Activated CD4-positive, alpha-beta T cell treated with anti-CD3 and anti-CD28 coated beads, Interleukin-2, amount 50 U/mL, for 48 hours (primary cell): ENCODE data around the gene ZCCHC24.

Experiments
- DNase-seq, 2 experiments: peaks; one replicate each; pipeline ENCODE4 v3.0.0-alpha.2; 2020

ZCCHC24 gene

DNA sequence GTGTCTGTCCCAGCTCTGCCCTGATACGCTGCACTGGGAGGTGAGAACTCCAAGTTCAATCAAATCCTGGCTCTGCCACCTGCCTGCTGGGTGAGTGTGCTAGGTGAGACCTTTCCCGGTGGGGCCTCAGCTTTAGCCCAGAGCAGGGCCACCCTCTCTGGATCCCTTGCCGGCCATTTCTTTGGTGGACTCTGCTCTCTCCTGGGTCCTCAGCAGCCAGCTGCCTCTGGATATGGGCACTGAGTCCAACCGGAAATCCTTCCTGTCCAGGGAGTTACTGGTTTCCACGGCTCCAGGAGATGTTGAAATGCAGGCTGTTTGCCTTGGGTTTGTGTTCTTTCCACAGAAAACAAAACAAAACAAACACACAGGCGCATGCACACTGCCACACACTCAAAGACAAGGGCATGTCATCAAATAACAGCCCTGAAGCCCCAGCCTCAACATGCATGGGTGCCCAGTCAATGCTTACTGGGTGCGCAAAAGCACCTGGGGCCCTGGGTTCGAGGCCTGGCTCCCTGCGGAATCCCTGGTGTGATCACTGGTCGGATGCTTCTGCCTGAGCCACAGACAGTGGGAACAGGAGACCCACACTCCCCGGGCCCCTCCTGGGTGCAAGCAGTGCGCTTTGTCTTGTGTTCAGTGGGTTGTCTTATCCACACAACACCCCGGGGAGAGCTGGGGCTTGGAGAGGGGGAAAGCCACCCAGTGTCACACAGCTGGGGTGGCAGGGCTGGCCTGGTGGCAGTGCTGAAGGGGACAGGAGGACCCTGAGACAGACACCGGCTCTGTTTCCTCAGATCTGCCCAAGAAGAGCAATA is 65.1 kb downstream of the ZCCHC24 start:
- peak in 1 of 2 experiments; percentile 1 for DNase-seq

DNA sequence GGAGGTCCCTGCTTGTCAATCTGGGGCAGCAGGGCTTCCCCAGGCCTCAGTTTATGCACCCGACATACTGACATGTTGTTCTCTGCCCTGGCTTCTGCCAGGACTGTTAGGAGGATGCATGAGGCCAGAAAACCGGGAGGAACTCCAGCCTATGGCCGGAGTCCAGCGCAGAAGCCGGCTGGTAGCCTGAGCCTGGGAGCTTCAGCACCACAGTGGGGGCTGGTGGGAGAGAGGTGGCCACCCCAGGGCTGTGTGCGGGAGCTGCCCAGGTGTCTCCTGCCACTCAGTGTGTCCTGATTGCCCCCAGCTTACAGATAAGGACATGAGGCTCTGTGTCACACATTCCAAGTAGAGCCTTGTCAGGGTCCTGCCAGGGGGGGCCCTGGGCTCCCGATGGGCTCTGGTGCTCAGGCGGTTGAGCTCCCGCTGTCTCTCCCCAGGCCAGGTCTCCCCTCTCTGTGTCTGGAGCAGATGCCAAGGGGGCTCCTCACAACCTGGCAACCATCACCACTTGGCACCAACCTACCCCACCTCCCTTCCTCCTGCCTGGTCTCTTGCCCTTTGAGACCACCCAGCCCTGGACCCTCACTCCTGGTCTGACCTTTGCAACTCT is 65.8 kb downstream of the ZCCHC24 start:
- DNase-seq = no peak

DNA sequence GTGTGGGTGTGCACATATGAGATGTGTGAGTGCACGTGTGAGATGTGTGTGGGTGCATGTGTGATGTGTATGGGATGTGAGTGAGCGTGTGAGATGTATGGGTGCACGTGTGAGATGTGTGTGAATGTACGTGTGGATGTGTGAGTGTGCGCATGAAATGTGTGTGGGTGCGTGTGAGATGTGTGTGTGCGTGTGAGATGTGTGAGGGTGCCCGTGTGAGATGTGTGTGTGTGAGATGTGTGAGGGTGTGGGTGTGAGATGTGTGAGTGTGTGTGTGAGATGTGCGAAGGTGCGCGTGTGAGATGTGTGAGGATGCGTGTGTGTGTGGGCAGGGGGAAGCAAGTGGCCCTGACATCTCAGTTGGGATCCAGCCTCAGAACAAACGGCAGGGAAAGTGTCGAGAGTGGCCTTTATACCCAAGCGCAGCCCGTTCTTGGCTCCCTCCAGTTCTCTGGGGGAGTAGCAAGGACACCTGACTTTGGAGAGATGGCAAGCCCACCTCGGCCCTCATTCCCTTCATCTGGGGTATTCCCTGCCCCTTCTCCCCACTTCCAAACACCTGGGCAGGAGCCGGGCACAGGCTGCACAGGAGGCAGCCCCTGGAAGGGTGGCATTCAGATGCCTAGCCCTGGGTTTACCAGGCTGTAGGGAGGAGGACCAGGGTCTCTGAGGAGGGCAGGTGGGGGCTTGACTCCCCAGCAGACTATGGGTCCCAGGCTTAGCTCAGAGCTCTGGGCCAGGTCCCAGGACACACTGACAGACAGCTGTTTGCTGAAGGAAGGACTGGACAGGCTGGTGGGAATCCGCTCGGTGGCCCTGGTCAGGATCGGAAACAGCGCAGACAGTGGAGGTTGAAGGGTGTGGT is 66.5 kb downstream of the ZCCHC24 start:
- no peak for DNase-seq

DNA sequence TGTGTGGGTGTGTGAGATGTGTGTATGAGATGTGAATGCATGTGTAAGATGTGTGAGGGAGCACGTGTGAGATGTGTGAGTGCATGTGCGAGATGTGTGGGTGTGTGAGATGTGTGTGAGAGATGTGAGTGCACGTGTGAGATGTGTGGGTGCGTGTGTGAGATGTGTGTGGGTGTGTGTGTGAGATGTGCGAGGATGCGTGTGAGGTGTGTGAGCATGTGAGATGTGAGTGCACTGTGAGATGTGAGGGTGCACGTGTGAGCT is 67.1 kb downstream of the ZCCHC24 start:
- DNase-seq = no peak

DNA sequence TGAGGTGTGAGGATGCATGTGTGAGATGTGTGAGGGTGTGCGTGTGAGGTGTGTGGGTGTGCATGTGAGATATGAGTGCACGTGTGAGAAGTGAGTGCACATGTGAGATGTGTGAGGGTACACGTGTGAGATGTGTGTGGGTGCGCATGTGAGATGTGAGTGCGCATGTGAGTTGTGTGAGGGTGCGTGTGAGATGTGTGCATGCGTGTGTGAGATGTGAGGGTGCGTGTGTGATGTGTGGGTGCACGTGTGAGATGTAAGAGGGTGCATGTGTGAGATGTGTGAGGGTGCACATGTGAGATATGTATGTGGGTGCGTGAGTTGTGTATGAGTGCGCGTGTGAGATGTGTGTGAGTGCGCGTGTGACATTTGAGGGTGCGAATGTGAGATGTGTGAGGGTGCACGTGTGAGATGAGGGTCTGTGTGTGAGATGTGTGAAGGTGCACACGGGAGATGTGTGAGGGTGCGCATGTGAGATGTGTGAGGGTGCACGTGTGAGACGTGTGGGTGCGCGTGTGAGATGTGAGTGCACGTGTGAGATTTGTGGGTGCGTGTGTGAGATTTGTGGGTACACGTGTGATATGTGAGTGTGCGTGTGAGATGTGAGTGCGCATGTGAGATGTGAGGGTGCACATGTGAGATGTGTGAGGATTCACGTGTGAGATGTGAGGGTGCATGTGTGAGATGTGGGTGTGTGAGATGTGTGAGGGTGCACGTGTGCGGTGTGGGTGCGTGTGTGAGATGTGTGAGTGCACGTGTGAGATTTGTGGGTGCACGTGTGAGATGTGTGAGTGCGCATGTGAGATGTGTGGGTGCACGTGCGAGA is 67.7 kb downstream of the ZCCHC24 start:
- no peak for DNase-seq

DNA sequence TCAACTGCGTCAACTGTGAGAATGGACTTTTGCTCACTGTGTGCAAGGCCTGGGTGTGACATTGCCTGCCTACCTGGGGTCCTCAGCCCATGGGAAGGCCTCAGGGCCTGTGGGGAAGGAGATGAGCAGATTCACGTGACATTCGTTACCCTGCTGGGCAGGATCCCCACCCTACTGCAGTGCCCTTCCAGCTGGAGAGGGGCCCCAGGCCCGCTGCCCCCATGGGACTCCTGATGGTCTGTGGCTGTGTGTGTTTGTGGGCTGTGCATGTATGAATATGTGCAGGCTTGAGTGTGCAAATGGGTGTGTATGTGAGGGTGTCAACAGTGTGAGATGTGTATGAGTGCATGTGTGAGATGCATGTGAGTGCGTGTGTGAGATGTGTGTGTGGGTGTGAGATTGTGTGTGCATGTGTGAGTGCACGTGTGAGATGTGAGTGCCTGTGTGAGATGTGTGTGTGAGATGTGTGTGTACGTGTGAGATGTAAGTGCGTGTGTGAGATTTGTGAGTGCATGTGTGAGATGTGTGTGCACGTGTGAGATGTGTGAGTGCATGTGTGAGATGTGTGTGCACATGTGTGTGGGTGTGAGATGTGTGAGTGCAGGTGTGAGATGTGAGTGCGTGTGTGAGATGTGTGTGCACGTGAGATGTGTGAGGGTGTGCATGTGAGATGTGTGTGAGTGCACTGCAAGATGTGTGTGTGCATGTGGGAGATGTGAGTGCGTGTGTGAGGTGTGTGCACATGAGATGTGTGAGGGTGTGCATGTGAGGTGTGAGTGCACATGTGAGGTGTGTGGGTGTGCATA is 68.5 kb downstream of the ZCCHC24 start:
- DNase-seq = no peak

DNA sequence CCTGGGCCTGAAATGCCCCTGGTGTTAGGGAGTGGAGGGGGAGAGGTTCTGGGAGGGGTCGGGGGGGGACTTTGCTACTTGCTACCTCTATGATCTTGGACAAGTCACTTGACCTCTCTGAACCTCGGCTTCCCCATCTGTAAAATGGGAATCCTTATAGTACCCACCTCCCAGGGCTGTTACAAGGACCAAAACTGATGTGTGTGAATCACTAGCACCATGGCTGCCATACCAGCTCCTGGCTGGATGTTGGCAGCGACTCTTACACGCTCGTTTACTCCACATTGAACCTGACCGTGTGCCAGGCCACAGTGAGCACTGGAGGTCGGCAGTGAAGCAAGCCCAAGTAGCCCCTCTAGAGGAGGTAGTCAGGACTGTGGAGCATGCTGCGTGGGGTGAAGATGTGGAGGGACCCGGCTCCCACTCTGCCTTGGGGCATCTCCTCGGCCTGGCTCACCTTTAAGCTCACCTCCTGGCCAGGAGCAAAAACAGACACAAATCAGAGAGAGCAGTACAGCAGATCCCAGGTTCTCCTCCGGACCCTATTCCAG is 69.3 kb downstream of the ZCCHC24 start:
- DNase-seq = no peak

DNA sequence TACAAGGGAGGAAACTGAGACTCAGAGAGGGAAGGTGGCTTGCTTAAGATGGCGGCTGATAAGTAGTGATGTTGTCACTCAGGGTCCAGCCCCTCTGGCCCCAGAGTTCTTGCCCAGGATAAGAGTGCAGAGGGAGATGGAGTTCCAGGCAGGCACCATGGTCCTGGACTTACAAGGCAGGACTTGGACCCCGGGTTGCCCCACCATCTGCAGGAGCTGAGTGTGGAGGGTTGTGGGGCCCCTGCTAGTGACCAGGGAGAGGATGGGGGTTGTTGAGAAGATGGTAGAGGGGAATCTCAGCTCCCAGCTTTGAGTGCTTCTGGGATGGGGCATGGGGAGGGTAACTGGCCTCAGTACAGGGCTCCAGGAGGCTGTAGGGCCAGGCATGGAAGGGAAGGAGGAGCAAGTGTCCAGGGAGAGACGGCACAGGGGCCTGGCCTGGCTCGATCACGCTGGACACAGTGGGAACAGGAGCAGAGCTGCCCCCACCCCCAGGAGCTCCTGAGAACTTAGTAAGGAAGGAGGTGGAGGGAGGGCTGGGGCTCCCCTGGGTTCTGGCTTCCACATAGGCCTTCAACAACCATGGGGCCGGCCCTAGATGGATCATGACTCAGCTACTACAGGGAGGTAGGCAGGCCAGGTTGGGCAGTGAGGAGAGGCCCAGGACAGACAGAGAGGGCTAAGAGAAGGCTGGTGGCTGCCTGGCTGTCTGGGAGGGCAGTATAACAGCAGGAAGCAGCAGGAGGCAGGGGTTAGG is 69.9 kb downstream of the ZCCHC24 start:
- DNase-seq = no peak

DNA sequence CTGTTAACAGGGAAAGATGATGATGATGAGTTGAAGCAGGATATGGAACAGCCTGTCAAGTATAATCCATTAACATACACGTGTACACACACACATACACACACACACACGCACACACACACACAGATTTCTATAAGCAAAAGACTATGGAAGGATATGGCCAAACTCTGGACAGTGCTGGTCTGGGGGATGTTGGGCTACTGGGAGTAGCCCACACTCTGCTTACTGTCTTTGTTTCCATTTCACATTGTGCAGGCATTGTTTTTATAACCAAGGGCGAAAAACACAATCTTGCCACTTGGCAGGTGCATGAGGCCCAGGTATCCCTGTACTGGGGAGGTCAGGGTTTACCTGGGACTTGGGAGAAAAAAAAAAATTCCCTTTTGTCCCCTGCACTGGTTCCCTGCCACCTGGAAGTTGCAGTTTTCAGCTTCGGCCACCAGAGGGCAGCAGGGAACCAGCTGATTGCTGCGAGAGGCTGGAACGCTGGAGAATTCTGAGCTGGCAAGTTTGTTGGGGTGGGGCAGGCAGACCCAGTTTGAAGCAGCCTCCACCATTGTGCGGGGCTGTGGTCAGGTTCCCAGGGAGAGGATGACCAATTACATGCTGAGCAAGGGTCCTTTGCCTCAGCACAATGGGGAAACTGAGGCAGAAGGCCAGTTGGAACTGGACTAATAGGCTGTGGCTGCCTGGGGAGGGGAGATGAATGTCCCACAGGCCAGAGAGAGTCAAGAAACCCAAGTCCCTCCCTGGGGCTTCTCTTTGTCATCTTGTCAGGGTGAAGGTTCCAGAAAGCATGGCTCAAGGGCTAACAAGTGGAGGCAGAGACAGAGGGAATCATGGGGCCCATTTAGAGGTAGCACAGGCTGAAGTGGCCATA is 70.9 kb downstream of the ZCCHC24 start:
- peak; percentile 83 to 84 for DNase-seq

DNA sequence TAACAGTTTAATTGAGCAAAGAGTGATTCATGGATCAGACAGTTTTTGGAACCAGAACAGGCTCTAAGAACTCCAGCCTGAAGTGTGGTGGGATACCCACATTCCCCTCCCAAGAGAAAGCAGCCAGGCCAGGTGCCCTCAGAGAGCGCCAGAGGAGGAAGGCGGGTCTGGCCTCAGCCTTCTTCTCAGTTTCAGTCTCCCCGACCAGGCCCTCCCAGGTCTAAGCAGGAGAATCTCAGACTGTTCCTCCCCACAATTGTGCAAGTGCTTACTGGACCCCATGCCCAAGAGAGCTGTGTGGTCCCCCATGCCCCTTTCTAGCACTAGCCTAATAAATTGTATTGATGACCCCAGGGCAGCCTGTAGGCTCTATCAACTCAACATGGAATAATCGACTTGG is 72.6 kb downstream of the ZCCHC24 start:
- no peak for DNase-seq

DNA sequence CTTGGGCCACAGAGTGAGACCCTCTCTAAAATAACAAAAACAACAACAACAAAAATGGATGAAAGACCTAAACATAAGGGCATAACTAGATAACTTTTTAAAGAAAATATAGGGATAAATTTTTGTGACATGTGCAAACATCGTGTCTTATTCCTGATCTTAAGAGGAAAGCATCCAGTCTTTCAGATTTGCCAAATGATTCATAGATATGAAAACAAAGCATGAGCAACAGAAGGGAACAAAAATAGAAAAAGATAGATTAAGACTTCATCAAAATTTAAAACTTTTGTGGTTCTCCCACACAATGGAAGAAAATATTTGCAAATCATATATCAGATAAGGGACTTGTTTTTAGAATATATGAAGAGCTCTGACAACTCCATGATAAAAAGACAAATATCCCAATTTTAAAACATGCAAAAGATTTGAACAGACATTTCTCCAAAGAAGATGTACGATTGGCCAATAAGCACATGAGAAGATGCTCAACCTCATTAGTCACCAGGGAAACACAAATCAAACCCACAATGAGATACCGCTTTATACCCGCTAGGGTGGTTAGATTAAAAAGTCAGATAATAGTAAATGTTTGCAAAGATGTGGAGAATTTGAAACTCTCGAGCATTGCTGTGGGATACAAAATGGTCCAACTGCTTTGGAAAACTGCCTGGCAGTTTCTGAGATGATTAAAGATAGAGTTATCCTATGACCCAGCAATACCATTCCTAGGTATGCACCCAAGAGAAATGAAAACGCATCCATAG is 77.8 kb downstream of the ZCCHC24 start:
- no peak for DNase-seq

DNA sequence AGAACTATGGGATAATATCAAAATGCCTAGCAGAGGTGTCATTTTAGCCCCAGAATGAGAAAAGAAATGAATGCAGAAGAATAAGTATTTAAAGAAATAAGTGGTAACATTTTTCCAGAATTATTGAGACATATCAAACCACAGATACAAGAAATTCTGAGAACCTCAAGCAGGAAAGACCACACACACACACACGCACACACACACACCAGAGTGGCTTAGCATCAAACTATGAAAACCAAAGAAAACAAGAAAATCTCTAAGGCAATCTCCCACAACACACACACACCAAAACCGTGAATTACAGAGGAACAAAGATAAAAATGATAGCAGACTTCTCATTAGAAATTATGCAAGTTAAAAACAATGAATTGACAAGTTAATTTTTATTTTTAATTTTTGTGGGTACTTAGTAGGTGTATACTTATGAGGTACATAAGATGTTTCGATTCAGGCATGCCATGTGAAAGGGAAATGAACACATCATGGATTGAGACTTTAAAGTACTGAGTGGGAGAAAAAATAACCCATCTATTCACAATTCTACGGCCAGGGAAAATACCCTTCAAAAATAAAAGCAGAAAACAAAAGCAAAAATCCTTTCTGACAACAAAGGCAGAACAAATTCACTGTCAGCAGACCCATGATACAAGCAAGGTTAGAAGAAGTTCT is 83.6 kb downstream of the ZCCHC24 start:
- DNase-seq = no peak

DNA sequence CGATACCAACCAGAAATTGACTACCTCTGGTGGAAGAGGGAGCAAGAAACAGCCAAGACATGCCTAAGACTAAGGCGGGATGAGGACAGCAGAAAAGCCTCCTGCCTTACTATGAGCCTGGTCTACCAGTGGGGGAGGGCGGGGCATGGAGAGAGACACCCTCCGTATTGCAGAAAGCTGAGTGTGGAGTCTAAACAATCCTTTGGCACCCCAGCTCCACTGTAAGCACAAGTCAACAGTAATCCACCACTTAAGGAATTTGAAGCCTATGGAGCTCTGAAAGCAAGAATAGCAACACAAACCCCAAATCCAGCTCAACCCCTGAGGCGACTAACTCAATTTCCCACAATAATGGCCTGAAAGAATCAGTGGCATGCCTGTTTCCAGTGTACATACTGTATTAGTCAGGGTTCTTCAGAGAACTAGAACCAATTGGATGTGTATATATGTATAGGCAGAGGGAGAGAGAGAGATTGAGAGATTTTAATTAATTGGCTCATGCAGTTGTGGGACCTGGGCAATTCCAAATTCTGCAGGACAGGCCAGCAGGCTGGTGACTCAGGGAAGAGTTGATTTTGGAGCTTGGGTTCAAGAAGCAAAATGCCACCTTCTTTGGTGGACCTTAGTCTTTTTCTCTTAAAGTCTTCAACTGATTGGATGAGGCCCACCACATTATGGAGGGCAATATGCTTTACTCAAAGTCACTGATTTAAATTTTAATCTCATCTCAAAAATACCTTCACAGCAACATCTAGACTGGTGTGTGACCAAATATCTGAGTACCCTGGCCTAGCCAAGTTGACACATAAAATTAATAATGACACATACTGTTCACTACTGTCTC is 84.7 kb downstream of the ZCCHC24 start:
- no peak for DNase-seq

DNA sequence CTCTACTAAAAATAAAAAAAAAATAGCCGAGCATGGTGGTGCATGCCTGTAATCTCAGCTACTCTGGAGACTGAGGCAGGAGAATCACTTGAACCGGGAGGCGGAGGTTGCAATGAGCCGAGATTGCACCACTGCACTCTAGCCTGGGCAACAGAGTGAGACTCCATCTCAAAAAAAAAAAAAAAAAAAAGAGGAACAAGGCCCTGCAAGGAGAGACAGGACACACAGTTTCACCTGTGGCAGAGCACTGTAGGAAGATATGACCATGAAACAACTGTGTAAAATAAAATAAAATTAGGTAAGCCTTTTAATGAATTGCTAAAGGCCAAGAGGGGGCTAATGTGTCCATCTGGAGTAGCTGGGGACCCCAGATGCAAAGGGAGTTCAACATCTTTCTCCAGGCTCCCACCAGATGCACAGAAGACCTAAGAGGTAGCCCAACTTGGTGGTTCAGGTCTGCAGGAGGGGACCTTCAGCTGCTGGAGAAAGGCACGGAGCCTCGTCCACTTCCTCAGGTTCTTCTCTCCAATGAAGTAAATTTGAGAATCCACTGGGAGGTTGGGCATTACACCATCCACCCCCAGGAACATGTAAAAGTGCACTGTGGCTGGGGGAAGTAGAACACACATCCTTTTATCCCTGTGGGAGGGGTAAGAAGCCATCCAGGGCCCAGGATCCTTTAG is 85.5 kb downstream of the ZCCHC24 start:
- DNase-seq = no peak

DNA sequence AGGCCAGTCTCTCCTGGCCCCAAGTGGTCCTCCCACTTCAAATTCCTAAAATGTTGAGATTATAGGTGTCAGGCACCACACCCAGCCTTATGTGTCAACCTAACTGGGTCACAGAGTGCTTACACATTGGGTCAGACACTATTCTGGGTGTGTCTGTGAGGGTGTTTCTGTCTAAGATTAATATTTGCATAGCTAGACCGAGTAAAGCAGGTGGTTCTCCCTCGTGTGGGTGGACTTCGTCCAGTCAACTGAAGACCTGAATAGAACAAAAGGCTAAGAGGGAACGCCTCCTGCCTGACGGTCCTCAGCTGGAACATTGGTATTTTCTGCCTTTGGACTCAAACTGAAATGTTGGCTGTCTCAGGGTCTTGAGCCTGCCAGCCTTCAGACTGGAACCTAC is 86.6 kb downstream of the ZCCHC24 start:
- DNase-seq = no peak

DNA sequence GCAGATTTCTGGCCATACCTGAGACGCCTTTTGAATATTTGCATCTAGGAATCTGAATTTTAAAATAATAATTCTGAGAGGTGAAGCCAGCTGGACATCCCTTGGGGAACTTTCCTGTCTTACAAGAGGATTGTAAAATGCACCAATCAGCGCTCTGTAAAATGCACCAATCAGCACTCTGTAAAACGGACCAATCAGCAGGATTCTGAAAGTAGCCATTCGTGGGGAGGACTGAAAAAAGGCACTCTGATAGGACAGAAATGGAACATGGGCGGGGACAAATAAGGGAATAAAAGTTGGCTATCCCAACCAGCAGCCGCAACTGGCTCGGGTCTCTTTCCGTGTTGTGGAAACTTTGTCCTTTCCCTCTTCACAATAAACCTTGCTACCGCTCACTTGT is 88.2 kb downstream of the ZCCHC24 start:
- no peak for DNase-seq

DNA sequence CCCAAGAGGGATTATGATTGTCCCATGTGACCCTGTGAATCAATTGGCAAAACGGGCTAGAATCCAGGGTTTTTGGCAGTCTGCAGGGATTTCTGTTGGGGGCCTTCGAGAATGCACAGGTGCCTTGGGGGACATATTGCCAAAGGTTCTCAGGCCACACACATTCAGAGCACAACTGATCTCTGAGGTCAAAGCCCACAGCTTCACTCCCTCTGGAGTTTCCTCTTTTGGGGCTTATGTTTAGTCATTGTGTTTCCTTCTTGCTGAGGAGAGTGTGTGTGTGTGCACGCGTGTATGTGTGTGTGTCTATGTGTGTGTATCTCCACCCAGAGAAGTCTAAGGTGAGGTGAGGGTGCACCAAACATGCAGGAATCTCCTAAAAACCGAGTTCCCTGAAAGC is 89.3 kb downstream of the ZCCHC24 start:
- DNase-seq = no peak
